Small intestine (tissue), 7 donors: ENCODE results near the gene LRMDA. TPM values are rescaled to one million over a fixed set of nuclear protein-coding genes. Genes with fewer than 3 reads are reported as not detected.
"Not testable (repeated sequence)": the region's sequence is repeated elsewhere in the genome, so short reads cannot be mapped to it uniquely, and the experiment has no call there.

Experiments
- DNase-seq, 2 donors: peaks; one replicate each; pipeline versions ENCODE4 v3.0.0 to v3.0.0-alpha.2; 2013
- FAIRE-seq: peaks from 2 replicates; lab custom pipeline; 2012; peaks lifted over from hg19 to GRCh38; lab: Jason Lieb, UNC
- H3K27ac ChIP-seq, 3 donors: one replicate each; pipeline ENCODE4 v1.5.1; 2013; ENCODE audit warnings: low read length in 2 of 3, mild to moderate bottlenecking in 2 of 3, control low read depth in 1 of 3, inconsistent platforms in 1 of 3, low read depth in 1 of 3, moderate library complexity in 1 of 3
- H3K27me3 ChIP-seq, 3 donors: one replicate each; pipeline ENCODE4 v1.6.1; 2013; ENCODE audit warnings: low read length in 3 of 3, inconsistent platforms in 1 of 3; ENCODE audit not compliant: control insufficient read depth in 3 of 3, insufficient read depth in 3 of 3
- H3K36me3 ChIP-seq, 3 donors: one replicate each; pipeline ENCODE4 v1.6.1; 2013; ENCODE audit warnings: low read length in 3 of 3, inconsistent platforms in 1 of 3, low read depth in 1 of 3, mild to moderate bottlenecking in 1 of 3, moderate library complexity in 1 of 3; ENCODE audit not compliant: control insufficient read depth in 3 of 3, insufficient read depth in 2 of 3
- H3K4me1 ChIP-seq, 3 donors: one replicate each; pipeline ENCODE4 v1.6.1; 2013; ENCODE audit warnings: low read length in 2 of 3, inconsistent platforms in 1 of 3, low read depth in 1 of 3, mild to moderate bottlenecking in 1 of 3, moderate library complexity in 1 of 3; ENCODE audit not compliant: control insufficient read depth in 3 of 3, insufficient read depth in 2 of 3
- H3K4me3 ChIP-seq, 3 donors: one replicate each; pipeline ENCODE4 v1.5.1; 2013; ENCODE audit warnings: low read length in 3 of 3, control low read depth in 1 of 3, inconsistent platforms in 1 of 3, low read depth in 1 of 3, mild to moderate bottlenecking in 1 of 3, moderate library complexity in 1 of 3
- H3K9me3 ChIP-seq, 2 donors: one replicate each; pipeline ENCODE4 v1.6.1; 2013; ENCODE audit warnings: low read depth in 1 of 2, low read length in 1 of 2; ENCODE audit not compliant: control insufficient read depth in 2 of 2, insufficient read depth in 1 of 2
- WGBS, 3 donors: extraction: QIAGEN DNeasy Blood & Tissue Kit; methylation state at CpG; one replicate each; pipeline ENCODE4 v1.1.7; 2013; 5-methylcytosine and 5-hydroxymethylcytosine counted together
- polyA plus RNA-seq, 4 donors: library from polyadenylated mRNA; stranded (reverse) in 3 of 4; unstranded in 1 of 4; fragments of 200-250 nt in 3 of 4; fragments of 120-200 nt in 1 of 4; gene quantifications; one replicate each; pipeline versions ENCODE4 v1.2.1 to v1.2.3, GENCODE V29; 2013
- donor health status: healthy with polysubstance abuse.
- donor health status: control.
- donor health status: control.
- donor health status: Bipolar disorder and iron deficiency.
- donor health status: healthy.

LRMDA gene
- polyA plus RNA-seq, 4 donors: 5.6 to 16.2 (median 6.0) TPM; not detected in 1

DNA sequence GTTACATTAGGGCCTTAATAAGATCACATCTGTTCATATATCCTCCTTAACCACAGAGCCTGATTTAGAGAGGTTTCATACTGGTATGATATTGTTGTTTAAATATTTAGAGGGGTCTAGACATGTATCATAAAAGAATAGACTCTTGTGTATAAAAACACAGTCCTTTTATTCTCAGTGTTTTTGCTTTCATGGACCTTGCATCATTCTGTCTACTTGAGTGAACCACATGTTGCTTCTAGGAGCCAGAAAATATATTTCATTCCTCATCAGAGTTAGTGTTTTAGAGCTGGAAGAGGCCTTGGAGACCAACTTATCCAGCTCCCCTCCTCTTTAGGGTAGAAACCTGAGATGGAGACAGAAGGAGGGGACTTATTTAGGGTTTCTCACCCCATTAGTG is 312.8 kb downstream of the LRMDA start:
- H3K4me3 ChIP-seq: no peak overlapping the region
- H3K9me3 ChIP-seq: peaks cover 0 to 7% of the 10 kb centered on the region in 2 donors
- H3K27ac ChIP-seq: no peak overlapping the region
- H3K4me1 ChIP-seq: no peaks in the 10 kb centered on the region
- DNase-seq: no peak
- H3K36me3 ChIP-seq: no peaks in the 10 kb centered on the region
- no peaks in the 10 kb centered on the region for H3K27me3 ChIP-seq
- no peak for FAIRE-seq

GRCh38 chr10:75746356-75746755 is 314.9 kb downstream of the LRMDA start:
- 78 to 87% (median 86%) methylated on average over 5 of the region's 5 CpGs for WGBS, 3 donors
- FAIRE-seq: no peak
- no peak overlapping the region for H3K27ac ChIP-seq

DNA sequence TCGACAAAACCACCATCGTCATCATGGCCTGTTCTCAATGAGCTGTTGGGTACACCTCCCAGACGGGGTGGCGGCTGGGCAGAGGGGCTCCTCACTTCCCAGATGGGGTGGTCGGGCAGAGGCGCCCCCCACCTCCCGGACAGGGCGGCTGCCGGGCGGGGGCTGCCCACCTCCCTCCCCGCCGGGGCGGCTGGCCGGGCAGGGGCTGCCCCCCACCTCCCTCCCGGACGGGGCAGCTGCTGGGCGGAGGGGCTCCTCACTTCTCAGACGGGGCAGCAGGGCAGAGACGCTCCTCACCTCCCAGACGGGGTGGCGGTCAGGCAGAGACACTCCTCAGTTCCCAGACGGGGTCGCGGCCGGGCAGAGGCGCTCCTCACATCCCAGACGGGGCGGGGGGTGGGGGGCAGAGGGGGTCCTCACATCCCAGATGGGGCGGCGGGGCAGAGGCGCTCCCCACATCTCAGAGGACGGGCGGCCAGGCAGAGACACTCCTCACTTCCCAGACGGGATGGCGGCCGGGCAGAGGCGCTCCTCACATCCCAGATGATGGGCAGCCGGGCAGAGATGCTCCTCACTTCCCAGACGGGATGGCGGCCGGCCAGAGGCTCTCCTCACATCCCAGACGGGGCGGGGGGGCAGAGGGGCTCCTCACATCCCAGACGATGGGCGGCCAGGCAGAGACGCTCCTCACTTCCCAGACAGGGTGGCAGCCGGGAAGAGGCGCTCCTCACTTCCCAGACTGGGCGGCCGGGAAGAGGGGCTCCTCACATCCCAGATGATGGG is 318.9 kb downstream of the LRMDA start:
- FAIRE-seq: not testable (repeated sequence)

More at GRCh38 chr10:75746356-75746755, 314.9 kb downstream of the LRMDA start:
- H3K9me3 ChIP-seq: peaks cover 0 to 3% of the 10 kb centered on the region in 2 donors
- no peaks in the 10 kb centered on the region for H3K4me1 ChIP-seq
- no peak overlapping the region for H3K4me3 ChIP-seq
- H3K36me3 ChIP-seq: no peaks in the 10 kb centered on the region
- DNase-seq: no peak
- H3K27me3 ChIP-seq: no peaks in the 10 kb centered on the region

GRCh38 chr10:75751232-75751631 is 319.8 kb downstream of the LRMDA start:
- Histone ChIP-seq H3K4me1 (no peaks in the 10 kb centered on the region), H3K4me3 (no peak overlapping the region), H3K9me3 (no peaks in the 10 kb centered on the region), H3K27me3 (no peaks in the 10 kb centered on the region), H3K36me3 (no peaks in the 10 kb centered on the region), H3K27ac (no peak overlapping the region)
- 90 to 97% (median 91%) methylated on average over 2 to 6 of the region's 6 CpGs for WGBS, 3 donors
- DNase-seq (no peak), FAIRE-seq (no peak)

More for the DNA sequence above, 318.9 kb downstream of the LRMDA start:
- not testable (repeated sequence) for H3K27ac ChIP-seq, DNase-seq, H3K9me3 ChIP-seq, H3K36me3 ChIP-seq, H3K4me1 ChIP-seq, H3K4me3 ChIP-seq, H3K27me3 ChIP-seq
- 95 to 96% (median 95%) methylated on average over 41 to 50 of the region's 50 CpGs for WGBS, 3 donors

DNA sequence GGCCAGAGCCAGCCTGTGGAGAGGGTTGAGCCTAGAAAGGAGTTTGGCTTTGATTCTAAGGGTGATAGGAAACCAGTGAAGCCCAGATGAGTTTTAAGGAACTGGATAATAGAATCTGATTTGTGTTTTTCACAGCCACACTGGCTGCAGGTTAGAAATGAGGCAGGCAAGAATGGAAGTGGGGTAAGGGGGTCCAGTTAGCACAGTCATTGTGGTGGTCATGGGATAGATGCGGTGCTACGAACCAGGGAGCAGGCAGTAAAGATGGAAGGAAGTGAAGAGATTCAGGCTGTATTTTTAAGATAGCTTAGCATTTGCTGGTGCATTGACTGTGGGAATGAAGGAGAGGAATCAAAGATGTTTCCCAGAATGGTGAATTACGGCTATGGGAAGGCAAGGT is 322.2 kb downstream of the LRMDA start:
- Histone ChIP-seq H3K36me3 (no peaks in the 10 kb centered on the region), H3K9me3 (no peaks in the 10 kb centered on the region), H3K27ac (no peak overlapping the region), H3K4me3 (no peak overlapping the region), H3K4me1 (no peaks in the 10 kb centered on the region), H3K27me3 (no peaks in the 10 kb centered on the region)
- WGBS, 3 donors: 84 to 100% (median 89%) methylated on average over 3 of the region's 3 CpGs
- DNase-seq: no peak
- FAIRE-seq: no peak

DNA sequence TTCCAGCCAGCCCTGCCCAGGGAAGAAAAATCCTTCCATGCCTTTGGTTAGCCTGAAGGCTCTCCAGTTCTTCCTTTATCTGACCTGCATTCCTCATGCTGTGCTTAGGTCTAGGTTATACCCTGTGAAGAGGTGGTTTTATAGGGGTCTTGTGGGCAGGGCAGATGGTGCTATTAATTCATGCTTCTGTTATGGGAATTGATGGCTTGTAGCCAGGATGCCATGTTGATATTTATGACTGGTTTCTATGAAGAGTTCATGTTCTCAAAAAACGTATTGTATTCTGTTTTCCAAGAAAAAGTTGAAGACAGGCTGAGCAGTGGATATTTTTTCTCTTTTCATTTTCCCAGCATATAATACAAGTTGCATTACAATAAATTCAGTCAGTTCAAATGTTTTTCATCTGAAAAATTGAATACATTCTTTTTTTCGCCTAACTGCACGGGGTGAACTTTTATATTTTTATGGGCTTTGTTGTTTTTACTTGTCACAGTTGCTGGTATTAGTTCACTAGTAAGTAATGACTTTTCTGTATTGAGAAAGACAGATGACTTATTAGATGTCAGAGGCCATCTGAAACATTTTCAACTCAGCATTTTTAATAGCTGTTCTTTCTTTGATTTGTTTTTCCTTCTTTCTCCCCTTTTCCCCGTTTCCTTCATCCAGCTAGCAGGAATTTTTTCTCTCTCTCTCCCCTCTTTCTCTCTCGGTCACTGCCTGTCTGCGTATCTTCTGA is 322.8 kb downstream of the LRMDA start:
- H3K27me3 ChIP-seq: no peaks in the 10 kb centered on the region
- no peaks in the 10 kb centered on the region for H3K36me3 ChIP-seq
- no peak overlapping the region for H3K4me3 ChIP-seq
- WGBS, 3 donors: 68 to 87% (median 77%) methylated on average over 6 of the region's 6 CpGs
- peak overlapping the region in 1 of 3 donors; percentile 11 for H3K27ac ChIP-seq
- FAIRE-seq (no peak), DNase-seq (no peak)
- H3K4me1 ChIP-seq: no peaks in the 10 kb centered on the region
- H3K9me3 ChIP-seq: no peaks in the 10 kb centered on the region

DNA sequence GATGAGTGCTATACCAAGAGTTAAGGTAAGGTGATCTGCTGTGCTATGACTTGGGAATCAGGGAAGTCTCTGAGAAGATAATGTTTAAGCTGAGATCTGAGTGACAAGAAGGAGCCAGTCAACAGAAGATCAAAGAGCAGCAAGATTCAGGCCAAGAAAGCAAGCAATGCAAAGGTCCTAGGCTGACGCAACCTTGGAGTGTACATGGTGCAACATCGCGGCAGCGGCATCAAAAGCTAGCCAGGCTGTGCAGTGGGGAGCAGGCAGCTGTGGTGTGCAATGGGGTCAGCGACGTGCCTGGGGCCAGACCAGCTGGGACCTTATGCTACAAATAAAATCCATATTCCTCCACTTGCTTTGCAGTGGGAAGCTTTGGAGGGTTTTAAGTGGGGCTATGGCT is 324.1 kb downstream of the LRMDA start:
- DNase-seq (peak; percentile 20 to 40), FAIRE-seq (no peak)
- 75 to 86% (median 81%) methylated on average over 6 of the region's 6 CpGs for WGBS, 3 donors
- H3K27me3 ChIP-seq: no peaks in the 10 kb centered on the region
- no peaks in the 10 kb centered on the region for H3K9me3 ChIP-seq
- H3K4me3 ChIP-seq: no peak overlapping the region
- no peaks in the 10 kb centered on the region for H3K4me1 ChIP-seq
- no peaks in the 10 kb centered on the region for H3K36me3 ChIP-seq
- H3K27ac ChIP-seq: no peak overlapping the region

GRCh38 chr10:75761289-75761688 is 329.9 kb downstream of the LRMDA start:
- DNase-seq: no peak
- H3K27ac ChIP-seq: no peak overlapping the region
- no peaks in the 10 kb centered on the region for H3K36me3 ChIP-seq
- FAIRE-seq: no peak
- H3K27me3 ChIP-seq: no peaks in the 10 kb centered on the region
- H3K4me3 ChIP-seq: no peak overlapping the region
- H3K9me3 ChIP-seq: no peaks in the 10 kb centered on the region
- WGBS, 3 donors: 77 to 85% (median 83%) methylated on average over 2 of the region's 2 CpGs
- peaks cover 0 to 3% (median 3%) of the 10 kb centered on the region in 3 donors for H3K4me1 ChIP-seq
